Esophagus squamous epithelium (tissue), 5 donors: ENCODE results near the gene CORO2A. TPM values are rescaled to one million over a fixed set of nuclear protein-coding genes. Genes with fewer than 3 reads are reported as not detected.

ENCODE experiments used
- DNase-seq: peaks from one replicate; lab custom pipeline; 2025; lab: John Stamatoyannopoulos, UW
- H3K27ac ChIP-seq, 4 donors: fragments of 200-600 bp; sonication (generic); one replicate each; pipeline ENCODE4 v1.5.1; 2016 to 2019; ENCODE audit warnings: mild to moderate bottlenecking in 1 of 4
- H3K27me3 ChIP-seq, 4 donors: fragments of 200-600 bp; sonication (generic); 1 replicate in 3 of 4; 2 replicates in 1 of 4; pipeline versions ENCODE4 v1.5.1 to v1.6.0; 2017 to 2021; ENCODE audit warnings: antibody characterized with exemption in 1 of 4
- H3K36me3 ChIP-seq, 3 donors: fragments of 200-600 bp; sonication (generic); one replicate each; pipeline ENCODE4 v1.5.1; 2016 to 2019
- H3K4me1 ChIP-seq, 3 donors: fragments of 200-600 bp; sonication (generic); one replicate each; pipeline ENCODE4 v1.5.1; 2017 to 2019
- H3K4me3 ChIP-seq, 4 donors: fragments of 200-600 bp; sonication (generic); 1 replicate in 3 of 4; 2 replicates in 1 of 4; pipeline ENCODE4 v1.5.1; 2016 to 2019; ENCODE audit warnings: mild to moderate bottlenecking in 2 of 4, moderate library complexity in 1 of 4
- H3K9me3 ChIP-seq, 3 donors: fragments of 200-600 bp; sonication (generic); one replicate each; pipeline ENCODE4 v1.5.1; 2016 to 2019
- POLR2A ChIP-seq, 4 donors: fragments of 450-650 bp; IDR thresholded peaks; one replicate each; pipeline ENCODE4 v1.6.1; 2017; ENCODE audit warnings: antibody characterized with exemption in 4 of 4, mild to moderate bottlenecking in 4 of 4, moderate library complexity in 3 of 4
- WGBS, 2 donors: methylation state at CpG; one replicate each; pipeline ENCODE4 v1.1.5; 2018; 5-methylcytosine and 5-hydroxymethylcytosine counted together
- intact Hi-C: fragments of 100-400 bp; cut with DNase I; formaldehyde crosslinking; loops from one replicate; pipeline ENCODE4 v1.15.0; 2022
- total RNA-seq, 4 donors: library from RNA; depleted of rRNA; stranded (reverse); fragments of >200 nt; gene quantifications; one replicate each; pipeline ENCODE4 v1.1.0, GENCODE V29; 2016
- TF ChIP-seq, protein P1 (sequence below), 6 experiments: fragments of 450-650 bp in 4 of 6; fragments of 200-600 bp in 2 of 6; sonication (generic) in 2 of 6; IDR thresholded peaks; one replicate each; pipeline ENCODE4 v1.5.1; 2016 to 2019; ENCODE audit warnings: antibody characterized with exemption in 6 of 6, mild to moderate bottlenecking in 4 of 6, moderate library complexity in 4 of 6
- donor health status: DM: yes; HTN: yes; CAD: no.

Gene CORO2A
- total RNA-seq, 4 donors from 2014 or later = 15.6 to 27.6 (median 26.1) TPM

DNA sequence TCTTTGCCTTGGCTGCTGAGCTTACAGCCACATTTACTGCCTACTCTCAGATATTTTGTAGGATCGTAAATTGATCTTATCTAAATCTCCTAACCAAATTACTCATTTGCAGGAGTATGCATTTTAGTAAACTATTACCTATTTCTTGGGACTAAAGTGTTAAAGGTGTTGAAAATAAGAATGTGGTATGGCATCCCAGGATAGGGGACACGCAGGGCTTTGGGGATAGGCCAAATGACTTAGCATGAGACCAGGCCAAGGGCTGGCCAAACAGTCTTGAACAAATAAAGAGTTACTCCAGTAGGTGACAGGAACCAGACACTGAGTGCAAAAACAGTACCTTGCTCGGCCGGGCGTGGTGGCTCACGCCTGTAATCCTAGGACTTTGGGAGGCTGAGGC, 37.9 kb upstream of the CORO2A start:
- Histone ChIP-seq H3K27ac (peak overlapping the region in 1 of 4 donors; percentile 38), H3K9me3 (no peaks in the 10 kb centered on the region), H3K36me3 (peaks cover 18 to 96% (median 28%) of the 10 kb centered on the region in 3 donors), H3K4me3 (no peak overlapping the region), H3K4me1 (peaks cover 0 to 28% (median 0%) of the 10 kb centered on the region in 3 donors), H3K27me3 (no peaks in the 10 kb centered on the region)
- intact Hi-C loops = no loop called here
- 74 to 91% methylated on average over 2 to 6 of the region's 6 CpGs for WGBS, 2 donors
- no peak for DNase-seq
- no peak for TF ChIP-seq POLR2A (IDR thresholded peaks at IDR 0.05)
- TF ChIP-seq, protein P1, sequence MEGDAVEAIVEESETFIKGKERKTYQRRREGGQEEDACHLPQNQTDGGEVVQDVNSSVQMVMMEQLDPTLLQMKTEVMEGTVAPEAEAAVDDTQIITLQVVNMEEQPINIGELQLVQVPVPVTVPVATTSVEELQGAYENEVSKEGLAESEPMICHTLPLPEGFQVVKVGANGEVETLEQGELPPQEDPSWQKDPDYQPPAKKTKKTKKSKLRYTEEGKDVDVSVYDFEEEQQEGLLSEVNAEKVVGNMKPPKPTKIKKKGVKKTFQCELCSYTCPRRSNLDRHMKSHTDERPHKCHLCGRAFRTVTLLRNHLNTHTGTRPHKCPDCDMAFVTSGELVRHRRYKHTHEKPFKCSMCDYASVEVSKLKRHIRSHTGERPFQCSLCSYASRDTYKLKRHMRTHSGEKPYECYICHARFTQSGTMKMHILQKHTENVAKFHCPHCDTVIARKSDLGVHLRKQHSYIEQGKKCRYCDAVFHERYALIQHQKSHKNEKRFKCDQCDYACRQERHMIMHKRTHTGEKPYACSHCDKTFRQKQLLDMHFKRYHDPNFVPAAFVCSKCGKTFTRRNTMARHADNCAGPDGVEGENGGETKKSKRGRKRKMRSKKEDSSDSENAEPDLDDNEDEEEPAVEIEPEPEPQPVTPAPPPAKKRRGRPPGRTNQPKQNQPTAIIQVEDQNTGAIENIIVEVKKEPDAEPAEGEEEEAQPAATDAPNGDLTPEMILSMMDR (IDR thresholded peaks at IDR 0.05) = no peak

GRCh38 chr9:98229620-98230019, 37.2 kb upstream of the CORO2A start:
- WGBS, 2 donors = 89 to 90% methylated on average over 3 of the region's 3 CpGs

DNA sequence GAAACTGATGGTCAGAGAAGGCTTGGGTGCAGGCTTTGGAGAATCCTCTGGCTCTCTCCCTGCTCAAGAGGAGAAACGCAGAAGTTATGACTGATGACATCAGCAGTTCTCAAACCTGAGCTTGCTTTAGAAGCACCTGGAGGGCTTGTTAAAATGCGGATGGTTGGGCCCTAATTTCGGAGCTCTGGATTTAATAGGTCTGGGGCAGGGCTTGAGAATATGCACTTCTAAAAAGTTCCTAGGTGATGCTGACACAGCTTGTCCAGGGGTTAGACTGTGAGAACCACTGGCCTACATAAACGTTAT, 36.6 kb upstream of the CORO2A start:
- no peak for TF ChIP-seq POLR2A (IDR thresholded peaks at IDR 0.05)
- TF ChIP-seq, protein P1 (IDR thresholded peaks at IDR 0.05) = no peak
- intact Hi-C loops = no loop called here
- H3K27me3 ChIP-seq = no peaks in the 10 kb centered on the region
- DNase-seq = no peak
- 77 to 88% methylated on average over 2 to 4 of the region's 4 CpGs for WGBS, 2 donors
- H3K9me3 ChIP-seq = no peaks in the 10 kb centered on the region
- H3K4me3 ChIP-seq = no peak overlapping the region
- H3K27ac ChIP-seq = no peak overlapping the region
- peaks cover 0 to 40% (median 0%) of the 10 kb centered on the region in 3 donors for H3K4me1 ChIP-seq
- H3K36me3 ChIP-seq = peaks cover 16 to 95% (median 23%) of the 10 kb centered on the region in 3 donors

More at GRCh38 chr9:98229620-98230019, 37.2 kb upstream of the CORO2A start:
- intact Hi-C loops = no loop called here
- H3K4me1 ChIP-seq = peaks cover 0 to 34% (median 0%) of the 10 kb centered on the region in 3 donors
- TF ChIP-seq, protein P1 (IDR thresholded peaks at IDR 0.05) = no peak
- TF ChIP-seq POLR2A (IDR thresholded peaks at IDR 0.05) = no peak
- H3K27ac ChIP-seq = no peak overlapping the region
- H3K4me3 ChIP-seq = no peak overlapping the region
- H3K9me3 ChIP-seq = no peaks in the 10 kb centered on the region
- H3K36me3 ChIP-seq = peaks cover 18 to 97% (median 27%) of the 10 kb centered on the region in 3 donors
- no peaks in the 10 kb centered on the region for H3K27me3 ChIP-seq
- DNase-seq = no peak

DNA sequence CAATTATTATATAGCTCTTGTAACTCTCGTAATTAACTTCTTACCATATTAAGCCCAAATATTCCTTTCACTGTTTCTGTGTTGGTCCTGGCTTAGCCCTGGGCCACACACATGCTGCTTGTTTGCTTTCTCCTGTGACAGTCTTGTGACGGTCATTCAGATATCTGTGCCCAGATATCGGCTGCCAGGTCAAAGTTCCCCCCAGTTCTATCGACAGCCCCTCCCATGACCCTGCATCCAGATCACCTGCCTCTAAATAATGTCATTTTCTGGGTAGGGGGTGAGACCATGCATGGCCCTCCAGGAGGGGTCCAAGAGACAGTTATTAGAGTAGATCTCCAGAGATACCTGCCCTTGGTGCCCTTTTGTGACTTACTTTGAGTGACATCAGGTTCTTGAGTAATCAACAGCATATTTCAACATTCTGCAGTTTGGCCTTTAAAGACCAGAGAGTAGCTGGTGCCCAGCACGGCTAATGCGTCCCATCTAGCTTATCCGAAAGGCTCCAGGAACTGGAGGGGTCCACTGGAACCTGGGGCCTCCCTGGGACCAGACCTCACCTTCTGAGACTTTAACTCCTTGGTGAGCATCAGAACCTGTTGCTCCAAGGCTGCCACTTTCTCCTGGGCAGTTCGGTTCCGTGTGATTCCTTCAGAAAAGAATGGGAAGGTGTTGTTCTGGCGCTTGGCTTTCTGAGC, 36.1 kb upstream of the CORO2A start:
- TF ChIP-seq, protein P1 (IDR thresholded peaks at IDR 0.05) = no peak
- TF ChIP-seq POLR2A (IDR thresholded peaks at IDR 0.05) = no peak
- peaks cover 12 to 90% (median 23%) of the 10 kb centered on the region in 3 donors for H3K36me3 ChIP-seq

DNA sequence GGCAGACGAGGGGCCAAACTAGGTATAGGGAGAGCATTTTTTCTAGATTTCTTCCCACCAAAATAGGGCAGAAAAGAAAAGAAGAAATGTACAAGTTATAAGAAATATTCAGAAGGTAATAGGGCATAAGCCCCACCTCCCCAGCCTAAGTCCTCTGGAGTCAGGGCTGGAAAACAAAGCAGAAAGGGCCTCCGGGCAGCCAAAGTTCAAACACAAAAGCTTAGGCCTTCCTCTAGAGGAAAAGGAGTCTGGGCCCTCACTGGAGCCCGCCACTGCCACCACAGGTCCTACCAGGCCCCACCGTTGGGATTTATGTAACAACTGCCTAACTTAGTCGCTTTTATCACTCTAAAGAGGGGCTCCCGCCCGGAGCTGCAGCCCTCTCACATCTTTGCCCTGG, 35.4 kb upstream of the CORO2A start:
- TF ChIP-seq, protein P1 (IDR thresholded peaks at IDR 0.05) = no peak
- TF ChIP-seq POLR2A (IDR thresholded peaks at IDR 0.05) = no peak
- no peak overlapping the region for H3K4me3 ChIP-seq
- H3K27ac ChIP-seq = no peak overlapping the region
- no peak for DNase-seq
- H3K36me3 ChIP-seq = peaks cover 12 to 85% (median 17%) of the 10 kb centered on the region in 3 donors
- intact Hi-C loops = no loop called here
- no peaks in the 10 kb centered on the region for H3K9me3 ChIP-seq
- H3K27me3 ChIP-seq = no peaks in the 10 kb centered on the region
- 86 to 87% methylated on average over 7 of the region's 7 CpGs for WGBS, 2 donors
- peaks cover 3 to 52% (median 10%) of the 10 kb centered on the region in 3 donors for H3K4me1 ChIP-seq

More for the DNA sequence above, 36.1 kb upstream of the CORO2A start:
- no peak for DNase-seq
- Histone ChIP-seq H3K9me3 (no peaks in the 10 kb centered on the region), H3K4me3 (no peak overlapping the region), H3K27ac (no peak overlapping the region), H3K4me1 (peaks cover 3 to 45% (median 4%) of the 10 kb centered on the region in 3 donors), H3K27me3 (no peaks in the 10 kb centered on the region)
- 75 to 85% methylated on average over 8 to 9 of the region's 10 CpGs for WGBS, 2 donors
- intact Hi-C loops = no loop called here
